Fibroblast of lung (primary cell): ENCODE data around the gene CABLES2.

Source experiments
- CTCF ChIP-seq, 2 donors: IDR thresholded peaks in 1 of 2; conservative IDR thresholded peaks in 1 of 2; 1 replicate in 1 of 2; 2 replicates in 1 of 2; pipeline ENCODE4 v1.5.1; 2011 to 2012; ENCODE audit warnings: low read length in 2 of 2, control low read depth in 1 of 2, inconsistent platforms in 1 of 2, low read depth in 1 of 2, mild to moderate bottlenecking in 1 of 2
- EZH2 ChIP-seq: IDR thresholded peaks from 2 replicates; pipeline ENCODE4 v1.5.1; 2012; ENCODE audit warnings: low read length, control low read depth, mild to moderate bottlenecking; ENCODE audit errors: missing control alignments

- TF ChIP-seq CTCF (conservative IDR thresholded peaks at IDR 0.05 in 1 of 2, IDR thresholded peaks at IDR 0.05 in 1 of 2; ENCODE audit: low read depth in 1 of 2, low read length in 2 of 2): no peak
- no peak for TF ChIP-seq EZH2
Measured at GRCh38 chr20:62362590-62362940, 44.5 kb downstream of the CABLES2 start.
